Stimulated activated CD4-positive, alpha-beta T cell treated with anti-CD3 and anti-CD28 coated beads, TNF-alpha, amount 100 ng/mL, for 4 hours (primary cell): ENCODE measurements around the gene ANK3.
"Not testable (repeated sequence)": the region's sequence is repeated elsewhere in the genome, so short reads cannot be mapped to it uniquely, and the experiment has no call there.

Experiments
- DNase-seq, 3 experiments: peaks; one replicate each; pipeline ENCODE4 v3.0.0-alpha.2; 2020; ENCODE audit warnings: low read depth in 3 of 3

Gene ANK3

DNA sequence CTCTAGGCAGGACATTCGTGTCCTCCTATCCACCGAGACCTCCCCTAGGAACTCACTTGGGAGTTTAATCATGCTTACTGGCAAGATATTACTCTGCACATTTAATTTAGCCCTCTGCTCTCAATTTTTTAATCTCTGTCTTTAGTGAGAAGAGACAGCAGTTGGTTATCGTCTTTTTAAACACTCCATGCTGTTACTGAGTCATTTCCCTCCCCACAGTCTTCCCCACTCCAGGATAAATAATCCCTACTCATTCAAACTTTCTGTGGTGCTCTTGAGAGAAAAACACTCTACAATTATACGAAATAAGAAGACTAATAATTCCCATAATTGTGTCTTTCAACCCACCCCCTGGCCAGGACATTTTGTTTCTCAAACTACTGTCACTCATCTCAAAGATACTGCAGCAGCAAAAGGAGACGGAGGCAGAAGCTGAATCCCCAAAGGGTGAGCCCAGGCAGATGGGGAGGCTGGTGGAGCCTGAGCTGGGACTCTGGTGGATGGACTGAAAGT, 84.2 kb downstream of the ANK3 start:
- DNase-seq: no peak

- DNase-seq: no peak
Observed at GRCh38 chr10:60304829-60305379, 84.8 kb downstream of the ANK3 start.

GRCh38 chr10:60303778-60304177, 85.9 kb downstream of the ANK3 start:
- no peak for DNase-seq

DNA sequence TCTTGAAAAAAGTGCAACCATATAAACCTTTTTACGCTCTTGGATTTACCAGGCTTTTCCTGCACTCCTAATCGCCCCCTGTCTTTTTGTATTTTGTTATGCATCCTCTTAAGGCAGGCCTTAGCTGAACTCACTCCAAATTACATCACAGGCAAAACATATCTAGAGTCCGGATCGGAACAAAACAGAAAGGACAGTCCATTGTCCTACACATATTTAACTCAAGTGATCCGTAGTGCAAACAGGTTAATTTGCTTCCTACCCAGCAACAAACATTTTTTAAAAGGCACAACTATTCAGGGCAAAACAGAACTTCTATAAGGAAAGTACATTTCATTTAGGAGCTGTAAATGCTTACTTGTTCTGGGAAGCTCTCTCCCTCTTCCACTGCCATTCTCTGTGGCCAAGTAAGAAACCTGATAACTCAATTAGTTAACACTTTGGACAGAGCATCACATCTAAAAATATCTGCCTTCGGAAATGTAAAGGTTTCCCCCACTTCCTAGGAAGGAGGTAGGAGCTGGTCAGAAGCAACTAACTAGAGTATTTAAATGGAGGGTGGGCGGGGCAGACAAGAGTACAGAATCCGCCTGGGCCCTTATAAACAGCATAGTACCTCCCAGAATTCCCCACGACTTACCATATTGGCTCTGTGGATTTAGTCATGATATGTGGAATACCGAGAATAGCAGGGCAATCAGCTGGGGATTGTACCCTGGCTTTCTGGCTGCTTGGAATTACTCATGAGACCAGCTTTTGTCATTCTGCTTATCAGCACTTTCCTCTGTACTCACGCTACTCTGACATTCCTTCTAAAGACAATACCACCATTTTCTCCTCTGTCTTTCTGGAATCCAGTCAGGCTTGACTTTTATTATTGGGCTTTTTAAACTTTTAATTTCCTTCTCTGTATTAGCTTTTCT, 89.5 kb downstream of the ANK3 start:
- no peak for DNase-seq

- no peak for DNase-seq
Observed at GRCh38 chr10:60299390-60299778, 90.3 kb downstream of the ANK3 start.

DNA sequence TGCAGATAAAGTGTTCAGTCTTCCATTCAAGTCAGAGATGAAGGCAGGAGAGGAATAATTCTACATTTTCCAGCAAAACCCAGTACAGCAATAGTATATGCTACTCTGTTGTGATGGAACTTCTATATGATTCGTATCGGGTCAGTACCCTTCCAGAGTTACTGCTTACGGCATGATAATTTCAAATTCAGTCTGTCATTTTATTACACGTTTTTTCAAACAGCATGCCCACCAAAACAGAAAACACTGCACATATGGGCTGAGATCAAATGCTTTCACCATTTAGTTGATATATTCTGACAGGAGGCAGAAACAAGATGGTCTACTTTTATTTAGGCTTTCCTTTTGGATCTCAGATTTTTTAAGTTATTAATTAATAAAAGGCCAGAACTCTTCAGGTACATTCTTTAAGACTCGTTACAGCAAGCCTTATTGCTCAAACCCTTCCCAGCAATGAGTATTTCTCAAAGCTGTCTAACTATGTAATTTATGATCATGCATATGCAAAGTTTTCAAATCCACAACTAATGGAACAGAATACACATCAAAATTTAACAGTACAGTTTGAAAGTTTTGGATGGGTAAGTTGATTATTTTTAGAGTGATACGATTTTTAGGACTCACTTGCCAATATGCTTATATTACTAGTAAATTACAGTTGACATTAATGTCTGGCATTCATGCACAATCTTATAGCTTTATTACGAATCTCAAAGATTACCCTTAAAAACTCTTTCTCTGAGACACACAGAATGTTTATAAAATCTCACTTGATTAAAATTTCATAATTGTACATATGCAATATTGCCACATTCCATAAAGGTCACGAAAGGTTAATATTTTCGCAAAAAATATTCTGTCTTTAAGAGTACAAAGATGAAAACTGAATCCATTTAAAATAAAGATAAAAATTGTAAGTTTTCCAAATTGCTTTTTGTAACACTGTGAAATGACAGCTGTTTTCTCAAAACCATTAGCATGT, 91.0 kb downstream of the ANK3 start:
- no peak for DNase-seq

- no peak for DNase-seq
Observed at GRCh38 chr10:60296073-60296472, 93.6 kb downstream of the ANK3 start.

- no peak for DNase-seq
Observed at GRCh38 chr10:60295028-60295937, 94.4 kb downstream of the ANK3 start.

DNA sequence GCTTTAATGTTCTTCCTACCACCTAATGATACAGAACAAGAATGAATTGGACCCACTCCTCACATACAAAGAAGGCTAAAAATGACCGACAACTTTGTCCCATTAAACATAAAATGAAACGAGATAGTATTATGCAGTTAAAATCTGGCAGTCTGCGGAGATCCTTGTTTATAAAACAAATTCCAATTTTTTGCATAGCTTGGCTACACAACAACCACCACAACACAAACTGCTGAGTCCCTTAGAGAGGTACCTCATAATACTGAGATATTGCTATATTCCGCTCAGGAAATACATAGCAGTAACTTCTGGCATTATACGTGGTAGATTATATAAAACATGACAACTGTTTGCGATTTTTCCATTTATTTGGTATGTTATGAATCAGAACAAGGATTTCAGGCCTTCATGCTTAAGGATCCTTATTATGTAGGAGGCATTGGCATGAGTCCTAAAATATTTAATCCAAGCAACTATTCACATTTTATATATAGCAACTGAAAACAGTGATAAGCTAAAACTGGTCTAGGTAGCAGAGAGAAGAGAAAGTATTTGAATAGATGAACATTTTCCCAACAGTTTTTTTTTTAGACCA, 96.0 kb downstream of the ANK3 start:
- DNase-seq: no peak

DNA sequence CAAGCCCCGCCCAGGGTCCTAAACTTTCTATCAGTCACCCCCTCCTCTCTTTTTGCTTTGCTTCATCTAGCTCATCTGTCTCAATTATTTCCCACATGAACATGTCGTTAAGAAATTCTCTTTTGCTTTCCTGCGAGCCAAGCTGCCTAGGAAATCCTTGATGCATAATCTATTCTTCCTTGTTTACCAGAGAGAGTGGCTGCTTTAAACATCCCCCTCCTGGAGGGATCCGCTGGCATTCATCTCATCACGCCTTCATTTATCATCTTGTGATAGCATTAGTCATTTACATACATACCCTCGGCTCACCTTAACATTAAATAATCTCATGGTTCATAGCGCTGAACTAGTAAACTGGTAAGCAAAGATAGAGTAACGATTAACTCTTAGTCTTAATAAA, 96.7 kb downstream of the ANK3 start:
- DNase-seq: no peak

DNA sequence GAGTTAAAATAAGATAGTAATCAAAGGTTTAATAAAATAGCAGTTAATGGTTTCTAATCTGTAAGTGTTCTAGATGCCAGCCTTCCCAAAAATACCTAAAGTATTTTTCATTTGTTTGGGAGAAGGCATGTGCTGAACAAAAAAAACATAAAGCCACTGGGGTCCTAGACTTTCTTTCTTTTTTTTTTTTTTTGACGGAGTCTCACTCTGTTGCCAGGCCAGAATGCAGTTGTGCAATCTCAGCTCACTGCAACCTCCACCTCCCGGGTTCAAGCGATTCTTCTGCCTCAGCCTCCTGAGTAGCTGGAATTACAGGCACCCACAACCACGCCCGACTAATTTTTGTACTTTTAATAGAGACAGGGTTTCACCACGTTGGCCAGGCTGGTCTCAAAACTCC, 97.1 kb downstream of the ANK3 start:
- DNase-seq: not testable (repeated sequence)

- DNase-seq: no peak
Observed at GRCh38 chr10:60291344-60291930, 98.2 kb downstream of the ANK3 start.

- DNase-seq: no peak
Observed at GRCh38 chr10:60290558-60290957, 99.1 kb downstream of the ANK3 start.

DNA sequence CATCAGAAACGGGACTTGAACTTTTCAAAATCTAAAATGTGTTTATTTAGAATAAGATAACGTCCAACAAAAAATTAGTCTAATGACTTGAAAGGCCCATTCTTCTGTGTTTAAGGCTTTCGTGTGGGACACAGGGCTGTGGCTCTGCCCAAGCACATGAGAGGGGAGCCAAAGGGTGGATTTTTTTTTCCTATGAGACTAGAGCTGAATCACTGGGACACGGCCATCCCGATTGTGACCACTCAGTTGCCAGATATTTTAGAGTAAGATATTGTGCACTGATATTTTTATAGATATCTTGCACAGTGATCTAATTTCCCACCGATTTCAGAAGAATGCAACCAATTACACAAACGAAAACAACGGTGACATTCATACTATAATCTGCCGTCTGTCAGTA, 99.9 kb downstream of the ANK3 start:
- DNase-seq: no peak

DNA sequence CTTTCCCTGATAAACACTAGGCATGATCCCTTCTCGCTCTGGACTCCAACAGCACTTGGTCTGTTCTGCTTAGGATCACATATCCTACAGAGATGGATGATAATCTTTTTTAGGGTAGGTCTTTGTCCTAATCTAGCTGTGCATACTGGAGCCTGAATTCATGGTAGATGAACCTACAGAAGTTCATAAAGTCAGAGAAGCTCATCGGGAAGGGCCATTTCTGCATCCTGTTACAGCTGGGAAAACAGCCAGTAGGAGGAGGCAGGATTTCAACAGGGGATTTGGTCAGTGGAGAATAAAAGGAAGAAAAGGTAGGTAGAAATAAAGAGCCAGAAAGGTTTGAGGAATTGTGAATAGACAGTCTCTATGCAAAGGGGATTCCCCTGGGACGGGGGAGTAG, 101.4 kb downstream of the ANK3 start:
- no peak for DNase-seq

DNA sequence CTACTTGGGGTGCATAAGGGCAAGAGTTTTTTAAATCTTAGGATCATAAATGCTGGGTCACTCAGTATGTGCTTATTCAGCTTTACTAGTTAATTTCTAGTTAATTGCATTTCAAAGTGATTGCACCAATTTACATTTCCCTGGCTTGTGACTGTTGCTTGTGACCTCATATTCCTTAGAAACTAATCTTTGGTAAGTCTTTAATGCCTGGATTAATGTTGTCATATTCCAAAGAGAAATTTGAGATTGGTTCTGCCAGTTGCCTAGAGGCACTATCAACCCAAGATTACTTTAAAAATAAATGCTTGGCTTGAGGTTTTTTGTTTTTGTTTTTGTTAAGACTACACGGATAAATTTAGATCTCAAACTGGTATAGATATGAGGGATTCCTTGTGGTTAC, 103.1 kb downstream of the ANK3 start:
- DNase-seq: no peak

DNA sequence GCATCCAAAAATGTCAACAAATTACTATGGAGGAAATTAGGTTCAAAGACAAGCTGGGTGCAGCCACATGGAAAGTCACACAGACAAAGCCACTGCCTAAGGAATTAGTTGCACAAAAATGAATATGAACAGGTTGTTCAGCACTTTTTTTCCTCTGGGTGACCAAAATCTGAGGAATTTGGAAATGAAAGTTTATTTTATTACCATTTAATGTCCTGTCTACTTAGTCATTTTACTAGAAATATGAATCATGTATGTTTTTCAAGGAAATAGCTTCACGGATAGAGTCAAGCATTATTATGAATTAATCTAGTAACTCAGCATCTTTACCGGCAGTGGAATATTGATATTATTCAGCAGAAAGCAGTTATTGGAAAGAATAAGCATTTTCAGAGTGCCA, 106.3 kb downstream of the ANK3 start:
- DNase-seq: no peak

DNA sequence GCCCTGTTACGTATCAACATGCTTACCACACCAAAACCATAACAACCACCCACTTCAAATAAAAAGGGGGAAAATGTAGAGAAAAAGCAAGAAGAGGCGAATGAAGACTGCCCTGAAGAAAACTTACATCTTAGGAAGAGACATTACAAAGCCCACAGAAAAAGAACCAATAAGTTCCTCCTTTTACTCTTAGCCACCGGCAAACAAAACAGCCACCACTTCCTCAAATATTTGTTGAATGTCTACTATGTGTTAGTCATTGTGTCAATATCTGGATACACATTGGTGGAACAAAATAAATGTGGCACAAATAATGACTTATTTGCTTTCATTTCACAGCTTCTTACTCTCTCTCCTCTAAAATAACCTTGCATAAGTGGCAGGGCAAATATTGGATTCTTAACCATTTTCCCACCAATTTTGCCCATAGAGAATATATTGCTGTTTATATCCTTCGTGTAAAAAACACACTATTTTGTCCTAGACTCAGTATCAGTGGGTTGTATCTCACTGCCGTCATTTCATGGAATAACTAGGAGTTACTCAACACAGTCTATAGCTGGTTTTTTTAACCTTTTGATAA, 106.8 kb downstream of the ANK3 start:
- no peak for DNase-seq

GRCh38 chr10:60281792-60282353, 107.8 kb downstream of the ANK3 start:
- DNase-seq: no peak

DNA sequence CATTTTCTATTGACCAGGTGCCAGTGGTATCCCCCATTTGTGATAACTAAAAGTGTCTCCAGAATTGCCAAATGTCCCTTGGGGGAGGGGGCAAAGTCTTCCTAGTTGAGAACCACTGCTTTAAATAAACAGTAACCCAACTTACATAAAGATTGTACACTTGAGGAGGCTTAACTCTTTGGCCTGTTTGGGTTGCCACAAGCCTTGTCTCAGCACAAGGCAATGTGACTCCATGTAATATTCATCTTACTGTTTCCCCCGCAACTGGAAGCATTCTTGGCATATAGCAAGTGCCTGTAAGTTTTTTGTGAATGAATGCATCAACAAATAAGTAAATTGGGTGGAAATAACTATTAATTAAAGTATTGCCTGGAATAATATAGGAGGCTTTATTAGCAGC, 108.3 kb downstream of the ANK3 start:
- DNase-seq: no peak
